GM12878 (cell line): ENCODE data around the gene TMEM168. TPM values are rescaled to one million over a fixed set of nuclear protein-coding genes. Genes with fewer than 3 reads are reported as not detected.

Experiments
- ATAC-seq: fragments of 200-7000 bp; cut with Tn5 transposase; 3 replicates; pipeline ENCODE4 v1.9.1; 2020; ENCODE audit warnings: mild to moderate bottlenecking, moderate library complexity
- BruUV-seq: library from RNA; stranded (reverse); fragments of 400-500 nt; replicated peaks from 2 replicates; lab custom pipeline; 2021; lab: Mats Ljungman, UMichigan
- CTCF ChIA-PET: fragments of 300-600 bp; sonication (Branson Sonifier 250); formaldehyde crosslinking; extraction: SDS; loops from one replicate; lab custom pipeline; 2021; ENCODE audit warnings: inconsistent platforms; lab: Yijun Ruan, JAX
- POLR2A ChIA-PET: fragments of 350-600 bp; formaldehyde crosslinking; extraction: SDS; loops from one replicate; lab custom pipeline; 2021; ENCODE audit warnings: inconsistent platforms; lab: Charles Lee
- RAD21 ChIA-PET: fragments of 300-600 bp; sonication (Branson Sonifier 250); formaldehyde crosslinking; loops from one replicate; lab custom pipeline; 2023; ENCODE audit warnings: antibody characterized with exemption; ENCODE audit not compliant: unreplicated experiment; lab: Charles Lee
- SMC1A ChIA-PET: fragments of 300-600 bp; sonication (Branson Sonifier 250); formaldehyde crosslinking; loops from one replicate; lab custom pipeline; 2023; ENCODE audit not compliant: unreplicated experiment, uncharacterized antibody; lab: Charles Lee
- DNase-seq: peaks from one replicate; pipeline ENCODE4 v3.0.0-alpha.2; 2011; ENCODE audit warnings: low read depth, low spot score
- FAIRE-seq: peaks from 3 replicates; lab custom pipeline; 2011; peaks lifted over from hg19 to GRCh38; lab: Jason Lieb, UNC
- H2AFZ ChIP-seq: 2 replicates; pipeline ENCODE4 v1.6.0; 2011; ENCODE audit warnings: low read depth, low read length, control low read depth; ENCODE audit not compliant: control insufficient read depth
- H3K27ac ChIP-seq: 2 replicates; pipeline ENCODE4 v1.5.1; 2011; ENCODE audit warnings: control low read depth; ENCODE audit not compliant: control insufficient read depth, insufficient read depth
- H3K27me3 ChIP-seq, 2 experiments: replicated peaks in 1 of 2; 2 replicates each; pipeline versions ENCODE4 v1.6.0 to v1.6.1; 2011; ENCODE audit warnings: low read length in 1 of 2; ENCODE audit not compliant: control insufficient read depth in 2 of 2, insufficient read depth in 2 of 2
- H3K36me3 ChIP-seq, 2 experiments: 2 replicates each; pipeline ENCODE4 v1.5.1; 2011; ENCODE audit warnings: low read length in 1 of 2; ENCODE audit not compliant: control insufficient read depth in 2 of 2, insufficient read depth in 2 of 2
- H3K4me1 ChIP-seq: 2 replicates; pipeline ENCODE4 v1.6.1; 2011; ENCODE audit warnings: mild to moderate bottlenecking, low read length, moderate library complexity, mixed read lengths; ENCODE audit not compliant: control insufficient read depth, insufficient read depth
- H3K4me2 ChIP-seq: 2 replicates; pipeline ENCODE4 v1.6.0; 2011; ENCODE audit warnings: control low read depth; ENCODE audit not compliant: control insufficient read depth, insufficient read depth
- H3K4me3 ChIP-seq: fragments of 200-600 bp; sonication (generic); 2 replicates; pipeline ENCODE4 v1.5.1; 2016
- H3K79me2 ChIP-seq: 2 replicates; pipeline ENCODE4 v1.6.0; 2011; ENCODE audit warnings: low read length; ENCODE audit not compliant: control insufficient read depth, insufficient read depth
- H3K9ac ChIP-seq: 2 replicates; pipeline ENCODE4 v1.8.0; 2011; ENCODE audit warnings: low read length, control low read depth, mixed read lengths; ENCODE audit not compliant: control insufficient read depth, insufficient read depth
- H3K9me3 ChIP-seq: replicated peaks from 3 replicates; pipeline ENCODE4 v1.5.1; 2011; ENCODE audit warnings: mild to moderate bottlenecking, low read length; ENCODE audit not compliant: control insufficient read depth, insufficient read depth
- H4K20me1 ChIP-seq: 2 replicates; pipeline ENCODE4 v1.6.0; 2011; ENCODE audit not compliant: control insufficient read depth, insufficient read depth
- ATF3 ChIP-seq: IDR thresholded peaks from 2 replicates; pipeline ENCODE4 v1.6.1; 2011; ENCODE audit warnings: low read depth, mild to moderate bottlenecking, low read length, moderate library complexity, borderline replicate concordance; ENCODE audit errors: extremely low read depth
- ATF7 ChIP-seq: fragments of 450-650 bp; IDR thresholded peaks from 2 replicates; pipeline ENCODE4 v1.6.1; 2016; ENCODE audit warnings: low read depth, mild to moderate bottlenecking
- CBX3 ChIP-seq: fragments of 200-600 bp; sonication (generic); IDR thresholded peaks from 2 replicates; pipeline ENCODE4 v1.6.1; 2016; ENCODE audit warnings: low read depth, borderline replicate concordance
- CEBPZ ChIP-seq: fragments of 150-350 bp; IDR thresholded peaks from 2 replicates; pipeline ENCODE4 v1.6.1; 2016; ENCODE audit warnings: low read depth, low read length
- HSF1 ChIP-seq: fragments of 150-350 bp; IDR thresholded peaks from 2 replicates; pipeline ENCODE4 v1.6.1; 2014; ENCODE audit warnings: mild to moderate bottlenecking, low read depth, low read length
- JUND ChIP-seq: IDR thresholded peaks from 2 replicates; pipeline ENCODE4 v1.6.1; 2012; ENCODE audit warnings: low read depth, mild to moderate bottlenecking, low read length, improper control_type of control experiment, moderate library complexity
- NBN ChIP-seq: fragments of 450-650 bp; IDR thresholded peaks from 2 replicates; pipeline ENCODE4 v1.6.1; 2016
- NR2C2 ChIP-seq: IDR thresholded peaks from 2 replicates; pipeline ENCODE4 v1.6.1; 2011; ENCODE audit warnings: borderline replicate concordance, low read depth; ENCODE audit not compliant: control insufficient read depth, insufficient read length
- PAX5 ChIP-seq: IDR thresholded peaks from 2 replicates; pipeline ENCODE4 v1.6.1; 2011; ENCODE audit warnings: low read depth, low read length, borderline replicate concordance
- RAD51 ChIP-seq: fragments of 450-650 bp; IDR thresholded peaks from 2 replicates; pipeline ENCODE4 v1.6.1; 2016; ENCODE audit warnings: moderate library complexity, mild to moderate bottlenecking, inconsistent platforms
- RFX5 ChIP-seq: IDR thresholded peaks from 2 replicates; pipeline ENCODE4 v1.6.1; 2011; ENCODE audit warnings: low read depth, low read length, improper control_type of control experiment
- SREBF2 ChIP-seq: IDR thresholded peaks from 2 replicates; pipeline ENCODE4 v1.6.1; 2012; ENCODE audit warnings: mild to moderate bottlenecking, low read length
- in situ Hi-C: fragments of 300-500 bp; cut with MboI; formaldehyde crosslinking; loops from 9 replicates; pipeline ENCODE4 v1.14.3; 2018; ENCODE audit warnings: mixed read lengths
- intact Hi-C: fragments of 100-400 bp; cut with micrococcal nuclease; formaldehyde crosslinking; loops from one replicate; pipeline ENCODE4 v1.14.2; 2022; ENCODE audit not compliant: unreplicated experiment
- polyA plus RNA-seq, 11 experiments: library from polyadenylated mRNA; depleted of rRNA in 4 of 11; unstranded in 6 of 11; stranded (reverse) in 5 of 11; fragments of >200 nt; fragmentation: Nextera tagmentation in 4 of 11; fragmentation: Illumina TruSeq in 1 of 11; extraction: Ambion mirVana in 4 of 11; extraction: Trizol in 1 of 11; gene quantifications; 1 replicate in 1 of 11; 2 replicates in 10 of 11; pipeline versions ENCODE4 v1.2.1 to v1.2.3, GENCODE V29; 2011 to 2016; ENCODE audit warnings: inconsistent platforms in 2 of 11, missing spikeins in 2 of 11, low read depth in 1 of 11
- total RNA-seq, 4 experiments: library from RNA; depleted of rRNA in 3 of 4; stranded (reverse); fragments of >200 nt in 3 of 4; fragmentation: Illumina TruSeq in 1 of 4; extraction: Trizol in 1 of 4; gene quantifications; 2 replicates each; pipeline versions ENCODE4 v1.2.1 to v1.2.3, GENCODE V29; 2013 to 2021

The TMEM168 gene
- total and polyA plus RNA-seq, 10 of the 15 experiments (the other 5 are each of a cell fraction or from before 2014, with no cell fraction given): 9.1 to 44.2 (median 19.8) TPM

GRCh38 chr7:112781110-112781509 lies 9.1 kb downstream of the TMEM168 start:
- FAIRE-seq (no peak), ATAC-seq (no peak), DNase-seq (no peak)
- POLR2A ChIA-PET: no interaction called here
- no TSS peak for BruUV-seq
- H3K36me3 ChIP-seq: peaks cover 0 to 7% of the 10 kb centered on the region in 2 experiments; a peak in 3 of 4 replicates
- no peak overlapping the region for H3K9ac ChIP-seq
- H3K27ac ChIP-seq: no peak overlapping the region
- no peaks in the 10 kb centered on the region for H3K27me3 ChIP-seq
- H3K9me3 ChIP-seq: no peaks in the 10 kb centered on the region; the same call in 1 of the 3 replicates
- H3K4me3 ChIP-seq: no peak overlapping the region
- RAD21 ChIA-PET: no interaction called here
- CTCF ChIA-PET: no interaction called here
- H4K20me1 ChIP-seq: no peaks in the 10 kb centered on the region
- SMC1A ChIA-PET: interaction anchor here (0.6 to 1.9 kb wide), 2 partner anchors 12 to 110 kb away, joined by 3 to 7 read pairs; no protein-coding TSS in a partner anchor
- in situ Hi-C loops: loop anchor here (10.0 kb wide), 1 partner anchor 316 kb away; no protein-coding TSS in a partner anchor
- no peak overlapping the region for H2AFZ ChIP-seq
- no peak for TF ChIP-seq RFX5
- TF ChIP-seq HSF1: no peak
- no peak for TF ChIP-seq CEBPZ
- TF ChIP-seq NR2C2: no peak
- no peak for TF ChIP-seq RAD51
- TF ChIP-seq NBN: no peak
- TF ChIP-seq PAX5: no peak
- no peak for TF ChIP-seq ATF7
- no peak for TF ChIP-seq JUND
- TF ChIP-seq CBX3: no peak
- TF ChIP-seq ATF3: no peak
- TF ChIP-seq SREBF2: no peak
- 0 out of 2 replicates have a peak, but pooled peaks cover 3% of the 10 kb centered on the region for H3K4me1 ChIP-seq
- H3K4me2 ChIP-seq: no peak overlapping the region; the same call in 1 of the 2 replicates
- intact Hi-C loops: no loop called here
- H3K79me2 ChIP-seq: peaks cover 7% of the 10 kb centered on the region
